ENCODE measurements around the gene MYCBPAP. TPM values are rescaled to one million over a fixed set of nuclear protein-coding genes. Genes with fewer than 3 reads are reported as not detected.
A peak's percentile ranks its signal among the peaks of the same experiment; 100 is the strongest.

MYCBPAP gene
- total RNA-seq, 1 experiment from 2014 or later: 0.52 TPM

DNA sequence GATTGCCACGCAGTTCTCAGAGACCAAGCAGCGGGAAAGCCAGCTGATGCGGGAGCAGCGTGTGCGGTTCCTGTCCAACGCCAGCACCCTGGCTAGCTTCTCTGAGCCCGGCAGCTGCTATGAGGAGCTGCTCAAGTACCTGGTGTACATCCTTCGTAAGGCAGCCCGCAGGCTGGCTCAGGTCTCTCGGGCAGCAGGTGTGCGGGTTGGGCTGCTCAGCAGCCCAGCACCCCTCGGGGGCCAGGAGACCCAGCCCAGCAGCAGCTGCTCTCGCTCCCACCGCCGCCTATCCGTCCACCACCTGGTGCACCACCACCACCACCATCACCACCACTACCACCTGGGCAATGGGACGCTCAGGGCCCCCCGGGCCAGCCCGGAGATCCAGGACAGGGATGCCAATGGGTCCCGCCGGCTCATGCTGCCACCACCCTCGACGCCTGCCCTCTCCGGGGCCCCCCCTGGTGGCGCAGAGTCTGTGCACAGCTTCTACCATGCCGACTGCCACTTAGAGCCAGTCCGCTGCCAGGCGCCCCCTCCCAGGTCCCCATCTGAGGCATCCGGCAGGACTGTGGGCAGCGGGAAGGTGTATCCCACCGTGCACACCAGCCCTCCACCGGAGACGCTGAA lies 67.5 kb downstream of the MYCBPAP start:
- Mint-ChIP-seq H3K4me1 (ENCODE audit: low read depth, unreplicated experiment) (no peaks in the 10 kb centered on the region), H3K4me3 (ENCODE audit: low read depth, unreplicated experiment) (no peak overlapping the region), H3K9me3 (ENCODE audit: low read depth, unreplicated experiment) (no peaks in the 10 kb centered on the region), H3K27ac (ENCODE audit: unreplicated experiment) (no peak overlapping the region), H3K27me3 (ENCODE audit: unreplicated experiment) (peaks cover 86% of the 10 kb centered on the region), H3K36me3 (ENCODE audit: insufficient read depth, unreplicated experiment) (no peaks in the 10 kb centered on the region)
- TF ChIP-seq, protein P1, sequence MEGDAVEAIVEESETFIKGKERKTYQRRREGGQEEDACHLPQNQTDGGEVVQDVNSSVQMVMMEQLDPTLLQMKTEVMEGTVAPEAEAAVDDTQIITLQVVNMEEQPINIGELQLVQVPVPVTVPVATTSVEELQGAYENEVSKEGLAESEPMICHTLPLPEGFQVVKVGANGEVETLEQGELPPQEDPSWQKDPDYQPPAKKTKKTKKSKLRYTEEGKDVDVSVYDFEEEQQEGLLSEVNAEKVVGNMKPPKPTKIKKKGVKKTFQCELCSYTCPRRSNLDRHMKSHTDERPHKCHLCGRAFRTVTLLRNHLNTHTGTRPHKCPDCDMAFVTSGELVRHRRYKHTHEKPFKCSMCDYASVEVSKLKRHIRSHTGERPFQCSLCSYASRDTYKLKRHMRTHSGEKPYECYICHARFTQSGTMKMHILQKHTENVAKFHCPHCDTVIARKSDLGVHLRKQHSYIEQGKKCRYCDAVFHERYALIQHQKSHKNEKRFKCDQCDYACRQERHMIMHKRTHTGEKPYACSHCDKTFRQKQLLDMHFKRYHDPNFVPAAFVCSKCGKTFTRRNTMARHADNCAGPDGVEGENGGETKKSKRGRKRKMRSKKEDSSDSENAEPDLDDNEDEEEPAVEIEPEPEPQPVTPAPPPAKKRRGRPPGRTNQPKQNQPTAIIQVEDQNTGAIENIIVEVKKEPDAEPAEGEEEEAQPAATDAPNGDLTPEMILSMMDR (IDR thresholded peaks at IDR 0.05; ENCODE audit: unreplicated experiment): peak; percentile 37
- peak; percentile 50 for DNase-seq
- intact Hi-C loops (cut with micrococcal nuclease; ENCODE audit: unreplicated experiment): no loop called here
- BruUV-seq (replicated peaks): no TSS peak
- CTCF ChIA-PET: interaction anchor here (0.5 to 1.9 kb wide), 4 partner anchors 9 to 208 kb away, joined by 3 read pairs; no protein-coding TSS in a partner anchor

DNA sequence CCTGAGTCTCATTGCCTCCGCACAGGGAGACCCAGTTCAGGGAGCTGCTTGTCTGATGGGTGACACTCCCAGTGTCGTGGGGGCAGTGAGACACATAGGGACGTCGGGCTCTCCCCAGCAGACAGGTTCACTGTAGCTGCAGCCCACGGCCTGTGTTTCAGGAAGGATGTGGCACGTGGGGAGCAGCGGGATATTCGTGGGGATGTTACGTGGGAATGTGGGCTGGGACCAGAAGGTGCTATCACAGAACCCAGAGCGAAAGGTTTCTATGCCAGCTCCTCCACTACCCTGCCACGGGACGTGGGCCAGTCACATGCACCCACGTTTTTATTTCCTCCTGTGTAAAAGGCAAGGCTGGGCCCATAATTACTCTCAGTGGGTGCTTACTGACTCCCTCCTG lies 68.6 kb downstream of the MYCBPAP start:
- Mint-ChIP-seq H3K27ac (ENCODE audit: unreplicated experiment) (no peak overlapping the region), H3K36me3 (ENCODE audit: insufficient read depth, unreplicated experiment) (no peaks in the 10 kb centered on the region), H3K4me3 (ENCODE audit: low read depth, unreplicated experiment) (no peak overlapping the region), H3K4me1 (ENCODE audit: low read depth, unreplicated experiment) (no peaks in the 10 kb centered on the region), H3K9me3 (ENCODE audit: low read depth, unreplicated experiment) (no peaks in the 10 kb centered on the region), H3K27me3 (ENCODE audit: unreplicated experiment) (peaks cover 86% of the 10 kb centered on the region)
- intact Hi-C loops (cut with micrococcal nuclease; ENCODE audit: unreplicated experiment): no loop called here
- no peak for DNase-seq
- TF ChIP-seq, protein P1 (IDR thresholded peaks at IDR 0.05; ENCODE audit: unreplicated experiment): no peak
- no TSS peak for BruUV-seq (replicated peaks)
- CTCF ChIA-PET: interaction anchor here (0.9 to 1.4 kb wide), 2 partner anchors 10 to 16 kb away, joined by 3 read pairs; partner anchors contain the start of gene CACNA1G

DNA sequence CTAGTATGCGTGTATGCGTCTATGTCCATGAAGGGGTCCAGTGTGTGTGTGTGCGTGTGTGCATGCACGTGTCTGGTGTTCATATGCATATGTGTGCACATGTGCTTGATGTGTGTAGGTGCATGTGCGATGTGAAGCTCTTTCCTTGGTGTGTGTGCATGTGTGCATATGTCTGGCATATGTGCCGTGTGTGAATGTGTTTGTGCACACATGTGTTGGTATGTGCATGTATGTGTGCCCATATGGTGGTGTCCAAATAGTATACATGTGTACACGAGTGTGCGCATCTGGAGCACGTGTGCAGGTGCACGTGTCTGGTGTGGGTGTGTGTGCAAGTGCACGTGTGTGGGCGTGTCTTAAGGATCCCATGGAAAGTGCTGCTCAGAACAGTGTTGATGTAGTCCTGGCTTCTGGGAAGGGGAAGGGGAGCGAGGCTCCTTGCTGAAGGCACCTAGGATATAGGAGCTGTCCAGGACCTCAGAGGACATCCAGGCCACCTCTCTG lies 69.3 kb downstream of the MYCBPAP start:
- CTCF ChIA-PET: interaction anchor here (0.9 to 1.0 kb wide), 2 partner anchors 17 to 46 kb away, joined by 3 to 5 read pairs; partner anchors contain the start of gene CACNA1G
- intact Hi-C loops (cut with micrococcal nuclease; ENCODE audit: unreplicated experiment): no loop called here
- TF ChIP-seq, protein P1 (IDR thresholded peaks at IDR 0.05; ENCODE audit: unreplicated experiment): no peak
- no peaks in the 10 kb centered on the region for H3K4me1 Mint-ChIP-seq (ENCODE audit: low read depth, unreplicated experiment)
- no peak overlapping the region for H3K4me3 Mint-ChIP-seq (ENCODE audit: low read depth, unreplicated experiment)
- peaks cover 86% of the 10 kb centered on the region for H3K27me3 Mint-ChIP-seq (ENCODE audit: unreplicated experiment)
- H3K27ac Mint-ChIP-seq (ENCODE audit: unreplicated experiment): no peak overlapping the region
- H3K36me3 Mint-ChIP-seq (ENCODE audit: insufficient read depth, unreplicated experiment): no peaks in the 10 kb centered on the region
- BruUV-seq (replicated peaks): no TSS peak
- no peaks in the 10 kb centered on the region for H3K9me3 Mint-ChIP-seq (ENCODE audit: low read depth, unreplicated experiment)
- no peak for DNase-seq

DNA sequence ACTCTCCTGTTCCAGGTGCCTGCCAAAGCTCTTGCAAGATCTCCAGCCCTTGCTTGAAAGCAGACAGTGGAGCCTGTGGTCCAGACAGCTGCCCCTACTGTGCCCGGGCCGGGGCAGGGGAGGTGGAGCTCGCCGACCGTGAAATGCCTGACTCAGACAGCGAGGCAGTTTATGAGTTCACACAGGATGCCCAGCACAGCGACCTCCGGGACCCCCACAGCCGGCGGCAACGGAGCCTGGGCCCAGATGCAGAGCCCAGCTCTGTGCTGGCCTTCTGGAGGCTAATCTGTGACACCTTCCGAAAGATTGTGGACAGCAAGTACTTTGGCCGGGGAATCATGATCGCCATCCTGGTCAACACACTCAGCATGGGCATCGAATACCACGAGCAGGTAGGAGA lies 69.9 kb downstream of the MYCBPAP start:
- Mint-ChIP-seq H3K36me3 (ENCODE audit: insufficient read depth, unreplicated experiment) (no peaks in the 10 kb centered on the region), H3K27me3 (ENCODE audit: unreplicated experiment) (peaks cover 86% of the 10 kb centered on the region), H3K4me3 (ENCODE audit: low read depth, unreplicated experiment) (no peak overlapping the region), H3K27ac (ENCODE audit: unreplicated experiment) (no peak overlapping the region), H3K9me3 (ENCODE audit: low read depth, unreplicated experiment) (no peaks in the 10 kb centered on the region), H3K4me1 (ENCODE audit: low read depth, unreplicated experiment) (no peaks in the 10 kb centered on the region)
- no peak for DNase-seq
- intact Hi-C loops (cut with micrococcal nuclease; ENCODE audit: unreplicated experiment): no loop called here
- TF ChIP-seq, protein P1 (IDR thresholded peaks at IDR 0.05; ENCODE audit: unreplicated experiment): no peak
- CTCF ChIA-PET: interaction anchor here (1.0 kb wide), 1 partner anchor 45 kb away, joined by 5 read pairs; no protein-coding TSS in a partner anchor
- BruUV-seq (replicated peaks): no TSS peak
